RWPE1 (cell line): Measurements from ENCODE around the gene LPAR3.
A peak's percentile ranks its signal among the peaks of the same experiment; 100 is the strongest.

ENCODE experiments used
- CTCF ChIA-PET: fragments of 350-600 bp; sonication (Branson Sonifier 250); formaldehyde crosslinking; extraction: SDS; loops from one replicate; lab custom pipeline; 2021; lab: Yijun Ruan, JAX
- POLR2A ChIA-PET: fragments of 400-600 bp; formaldehyde crosslinking; extraction: SDS; loops from one replicate; lab custom pipeline; 2020; ENCODE audit warnings: antibody characterized with exemption; ENCODE audit not compliant: low non-redundant PET; lab: Yijun Ruan, JAX
- DNase-seq: peaks from one replicate; pipeline ENCODE4 v3.0.0; 2012; ENCODE audit warnings: low spot score
- H3K27ac ChIP-seq: fragments of 450-650 bp; 2 replicates; pipeline ENCODE4 v1.5.1; 2017
- CTCF ChIP-seq: fragments of 450-650 bp; conservative IDR thresholded peaks from 2 replicates; pipeline ENCODE4 v1.5.1; 2017; ENCODE audit warnings: low read depth, mild to moderate bottlenecking

The LPAR3 gene

GRCh38 chr1:84855691-84856630 is 37.0 kb downstream of the LPAR3 start:
- no peak for TF ChIP-seq CTCF
- peak overlapping the region; percentile 48; the same call in 1 of the 2 replicates for H3K27ac ChIP-seq
- no peak for DNase-seq
- ChIA-PET POLR2A (interaction anchor here (0.8 kb wide), 1 partner anchor 16 kb away, joined by 3 read pairs; no protein-coding TSS in a partner anchor), CTCF (interaction anchor here (0.7 kb wide), 1 partner anchor 192 kb away, joined by 5 read pairs; the partner anchor contains the start of gene MCOLN3)

DNA sequence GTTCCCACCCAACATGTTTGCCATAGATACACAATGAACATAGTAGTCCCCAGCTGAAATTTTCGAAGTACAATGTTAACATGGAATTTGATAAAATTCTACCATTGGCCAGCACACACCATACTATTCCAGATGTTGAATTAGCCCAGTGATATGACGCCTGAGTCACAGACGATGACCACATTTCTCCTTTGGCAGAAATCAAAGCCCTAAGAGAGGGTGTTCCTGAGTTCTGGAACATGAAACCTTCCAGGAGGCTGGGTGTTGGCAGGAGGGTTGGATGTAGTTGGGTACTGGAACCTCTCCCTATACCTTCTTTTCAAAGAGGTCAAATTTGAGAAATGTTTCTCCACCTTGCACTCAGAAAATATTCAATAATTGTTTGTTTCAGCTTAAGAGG is 37.8 kb downstream of the LPAR3 start:
- ChIA-PET CTCF (interaction anchor here (0.7 kb wide), 1 partner anchor 193 kb away, joined by 5 read pairs; the partner anchor contains the start of gene MCOLN3), POLR2A (interaction anchor here (0.9 kb wide), 1 partner anchor 42 kb away, joined by 3 read pairs; no protein-coding TSS in a partner anchor)
- DNase-seq, result peak; percentile 32
- no peak for TF ChIP-seq CTCF
- H3K27ac ChIP-seq, result peak overlapping the region; percentile 65

- TF ChIP-seq CTCF, result no peak
- peak overlapping the region; percentile 58 for H3K27ac ChIP-seq
- peak; percentile 88 for DNase-seq
- ChIA-PET POLR2A (interaction anchor here (0.9 kb wide), 1 partner anchor 43 kb away, joined by 3 read pairs; no protein-coding TSS in a partner anchor), CTCF (no interaction called here)
These were observed 39.0 kb downstream of the LPAR3 start for GRCh38 chr1:84853741-84854721.

DNA sequence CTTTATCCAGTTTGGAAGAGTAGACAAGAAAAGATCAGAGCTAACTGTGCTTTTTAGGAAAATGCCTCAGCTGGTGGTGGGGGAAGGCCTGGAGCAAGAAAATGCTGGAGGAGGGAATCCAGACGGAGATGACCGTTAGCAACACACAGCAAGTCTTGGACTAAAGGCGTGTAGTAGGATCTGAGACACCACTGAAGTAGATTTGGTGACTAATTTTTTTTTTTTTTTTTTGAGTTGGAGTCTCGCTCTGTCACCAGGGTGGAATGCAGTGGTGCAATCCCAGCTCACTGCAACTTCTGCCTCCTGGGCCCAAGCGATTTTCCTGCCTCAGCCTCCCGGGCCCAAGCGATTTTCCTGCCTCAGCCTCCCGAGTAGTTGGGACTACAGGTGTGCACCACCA is 41.2 kb downstream of the LPAR3 start:
- H3K27ac ChIP-seq, result peak overlapping the region; percentile 83
- ChIA-PET POLR2A (no interaction called here), CTCF (interaction anchor here (0.7 to 1.2 kb wide), 2 partner anchors 80 to 894 kb away, joined by 3 to 5 read pairs; no protein-coding TSS in a partner anchor)
- no peak for TF ChIP-seq CTCF
- DNase-seq, result peak; percentile 78

GRCh38 chr1:84849357-84849975 is 43.5 kb downstream of the LPAR3 start:
- POLR2A ChIA-PET, result no interaction called here
- DNase-seq, result no peak
- CTCF ChIA-PET, result no interaction called here
- no peak overlapping the region for H3K27ac ChIP-seq
- no peak for TF ChIP-seq CTCF
